ENCODE data around the gene MYO5A. TPM values are rescaled to one million over a fixed set of nuclear protein-coding genes. Genes with fewer than 3 reads are reported as not detected.

The MYO5A gene
- total and polyA plus RNA-seq, 8 donors: 2.4 to 11.9 (median 8.1) TPM

GRCh38 chr15:52291204-52291603, 237.5 kb downstream of the MYO5A start:
- FAIRE-seq (no peak), DNase-seq (no peak), ATAC-seq (no peak)
- no peaks in the 10 kb centered on the region for H3K36me3 ChIP-seq
- intact Hi-C loops (cut with DNase I): no loop called here
- H3K4me1 ChIP-seq: peaks cover 33 to 52% (median 43%) of the 10 kb centered on the region in 3 donors
- H3K9me3 ChIP-seq: no peaks in the 10 kb centered on the region
- H3K27me3 ChIP-seq: no peaks in the 10 kb centered on the region
- H3K27ac ChIP-seq: peak overlapping the region in 2 of 4 donors; percentile 19 to 33
- TF ChIP-seq, protein P1, sequence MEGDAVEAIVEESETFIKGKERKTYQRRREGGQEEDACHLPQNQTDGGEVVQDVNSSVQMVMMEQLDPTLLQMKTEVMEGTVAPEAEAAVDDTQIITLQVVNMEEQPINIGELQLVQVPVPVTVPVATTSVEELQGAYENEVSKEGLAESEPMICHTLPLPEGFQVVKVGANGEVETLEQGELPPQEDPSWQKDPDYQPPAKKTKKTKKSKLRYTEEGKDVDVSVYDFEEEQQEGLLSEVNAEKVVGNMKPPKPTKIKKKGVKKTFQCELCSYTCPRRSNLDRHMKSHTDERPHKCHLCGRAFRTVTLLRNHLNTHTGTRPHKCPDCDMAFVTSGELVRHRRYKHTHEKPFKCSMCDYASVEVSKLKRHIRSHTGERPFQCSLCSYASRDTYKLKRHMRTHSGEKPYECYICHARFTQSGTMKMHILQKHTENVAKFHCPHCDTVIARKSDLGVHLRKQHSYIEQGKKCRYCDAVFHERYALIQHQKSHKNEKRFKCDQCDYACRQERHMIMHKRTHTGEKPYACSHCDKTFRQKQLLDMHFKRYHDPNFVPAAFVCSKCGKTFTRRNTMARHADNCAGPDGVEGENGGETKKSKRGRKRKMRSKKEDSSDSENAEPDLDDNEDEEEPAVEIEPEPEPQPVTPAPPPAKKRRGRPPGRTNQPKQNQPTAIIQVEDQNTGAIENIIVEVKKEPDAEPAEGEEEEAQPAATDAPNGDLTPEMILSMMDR (IDR thresholded peaks at IDR 0.05): no peak
- 39 to 52% methylated on average over 4 of the region's 4 CpGs for WGBS, 2 donors
- H3K4me3 ChIP-seq: no peak overlapping the region

DNA sequence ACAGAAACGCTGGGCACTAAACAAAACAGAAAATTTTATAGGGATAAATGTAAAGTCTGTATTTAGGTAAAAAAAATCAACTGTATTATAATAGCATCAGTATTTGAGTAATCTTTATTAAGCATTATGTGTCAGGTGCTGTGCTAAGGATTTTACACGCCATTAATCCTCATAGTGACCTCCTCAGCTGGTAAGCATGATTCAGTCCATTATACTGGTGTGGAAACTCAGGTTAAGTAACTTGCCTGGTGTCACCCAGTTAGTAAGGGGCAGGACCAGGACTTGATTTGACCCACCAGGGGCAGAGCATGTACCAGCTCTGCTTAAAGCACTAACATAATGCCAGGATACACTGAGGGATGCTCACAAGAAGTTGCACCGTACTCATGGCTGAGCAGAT, 237.9 kb downstream of the MYO5A start:
- DNase-seq (no peak), ATAC-seq (no peak), FAIRE-seq (no peak)
- TF ChIP-seq, protein P1 (IDR thresholded peaks at IDR 0.05): no peak
- WGBS, 2 donors: 51 to 55% methylated on average over 3 of the region's 3 CpGs
- Histone ChIP-seq H3K9me3 (no peaks in the 10 kb centered on the region), H3K4me1 (peaks cover 33 to 48% (median 43%) of the 10 kb centered on the region in 3 donors), H3K4me3 (no peak overlapping the region), H3K27me3 (no peaks in the 10 kb centered on the region), H3K27ac (peak overlapping the region in 2 of 4 donors; percentile 19 to 33), H3K36me3 (no peaks in the 10 kb centered on the region)
- intact Hi-C loops (cut with DNase I): no loop called here

GRCh38 chr15:52290329-52290728, 238.4 kb downstream of the MYO5A start:
- no peak for DNase-seq
- Histone ChIP-seq H3K36me3 (no peaks in the 10 kb centered on the region), H3K9me3 (no peaks in the 10 kb centered on the region), H3K27ac (peak overlapping the region in 2 of 4 donors; percentile 87 to 89), H3K4me3 (no peak overlapping the region), H3K4me1 (peaks cover 33 to 48% (median 43%) of the 10 kb centered on the region in 3 donors), H3K27me3 (no peaks in the 10 kb centered on the region)
- TF ChIP-seq, protein P1 (IDR thresholded peaks at IDR 0.05): no peak
- ATAC-seq: no peak
- FAIRE-seq: no peak
- intact Hi-C loops (cut with DNase I): no loop called here
- 22 to 27% methylated on average over 4 of the region's 4 CpGs for WGBS, 2 donors

GRCh38 chr15:52289629-52290081, 239.0 kb downstream of the MYO5A start:
- intact Hi-C loops (cut with DNase I): no loop called here
- peaks cover 33 to 48% (median 43%) of the 10 kb centered on the region in 3 donors for H3K4me1 ChIP-seq
- H3K27me3 ChIP-seq: no peaks in the 10 kb centered on the region
- FAIRE-seq (no peak), ATAC-seq (no peak), DNase-seq (peak in 1 of 6 donors; percentile 29)
- no peaks in the 10 kb centered on the region for H3K9me3 ChIP-seq
- H3K4me3 ChIP-seq: no peak overlapping the region
- TF ChIP-seq, protein P1 (IDR thresholded peaks at IDR 0.05): no peak
- H3K36me3 ChIP-seq: no peaks in the 10 kb centered on the region
- H3K27ac ChIP-seq: peak overlapping the region in 2 of 4 donors; percentile 87 to 89
- 30 to 34% methylated on average over 4 of the region's 4 CpGs for WGBS, 2 donors

DNA sequence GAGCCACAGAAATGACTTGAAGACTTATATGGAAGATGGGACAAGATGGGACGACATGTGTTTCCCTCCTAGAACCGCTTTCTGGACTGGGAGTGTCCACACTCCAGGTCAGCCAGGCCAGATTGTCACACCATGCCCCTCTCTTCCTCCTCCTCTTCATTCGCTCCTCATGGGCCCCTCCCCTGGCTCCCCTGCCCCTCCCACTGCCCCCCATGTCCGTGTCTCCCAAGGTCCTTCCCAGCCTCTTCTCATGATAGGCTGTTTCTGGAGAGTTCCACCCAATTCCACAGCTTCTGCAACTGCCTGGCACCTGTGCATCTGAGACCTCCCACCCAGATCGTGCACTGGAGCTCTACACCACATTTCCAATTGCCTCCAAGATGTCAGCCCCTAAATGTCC, 239.7 kb downstream of the MYO5A start:
- intact Hi-C loops (cut with DNase I): no loop called here
- ATAC-seq (no peak), FAIRE-seq (no peak), DNase-seq (no peak)
- H3K27me3 ChIP-seq: no peaks in the 10 kb centered on the region
- H3K4me1 ChIP-seq: peaks cover 33 to 52% (median 43%) of the 10 kb centered on the region in 3 donors
- H3K4me3 ChIP-seq: no peak overlapping the region
- 61 to 70% methylated on average over 5 of the region's 5 CpGs for WGBS, 2 donors
- no peaks in the 10 kb centered on the region for H3K9me3 ChIP-seq
- H3K27ac ChIP-seq: peak overlapping the region; percentile 23 to 89 (median 68)
- TF ChIP-seq, protein P1 (IDR thresholded peaks at IDR 0.05): no peak
- H3K36me3 ChIP-seq: no peaks in the 10 kb centered on the region
